Loucy (cell line): ENCODE measurements around the gene TM9SF1.

ENCODE experiments used
- EZH2phosphoT487 ChIP-seq: fragments of 200-600 bp; IDR thresholded peaks from 2 replicates; pipeline ENCODE4 v1.6.1; 2018; ENCODE audit warnings: antibody characterized with exemption, mild to moderate bottlenecking, moderate library complexity, borderline replicate concordance
- TF ChIP-seq, protein P1 (sequence below): fragments of 200-600 bp; sonication (generic); conservative IDR thresholded peaks from 2 replicates; pipeline ENCODE4 v1.5.1; 2014; ENCODE audit warnings: mild to moderate bottlenecking, antibody characterized with exemption, low read length

DNA sequence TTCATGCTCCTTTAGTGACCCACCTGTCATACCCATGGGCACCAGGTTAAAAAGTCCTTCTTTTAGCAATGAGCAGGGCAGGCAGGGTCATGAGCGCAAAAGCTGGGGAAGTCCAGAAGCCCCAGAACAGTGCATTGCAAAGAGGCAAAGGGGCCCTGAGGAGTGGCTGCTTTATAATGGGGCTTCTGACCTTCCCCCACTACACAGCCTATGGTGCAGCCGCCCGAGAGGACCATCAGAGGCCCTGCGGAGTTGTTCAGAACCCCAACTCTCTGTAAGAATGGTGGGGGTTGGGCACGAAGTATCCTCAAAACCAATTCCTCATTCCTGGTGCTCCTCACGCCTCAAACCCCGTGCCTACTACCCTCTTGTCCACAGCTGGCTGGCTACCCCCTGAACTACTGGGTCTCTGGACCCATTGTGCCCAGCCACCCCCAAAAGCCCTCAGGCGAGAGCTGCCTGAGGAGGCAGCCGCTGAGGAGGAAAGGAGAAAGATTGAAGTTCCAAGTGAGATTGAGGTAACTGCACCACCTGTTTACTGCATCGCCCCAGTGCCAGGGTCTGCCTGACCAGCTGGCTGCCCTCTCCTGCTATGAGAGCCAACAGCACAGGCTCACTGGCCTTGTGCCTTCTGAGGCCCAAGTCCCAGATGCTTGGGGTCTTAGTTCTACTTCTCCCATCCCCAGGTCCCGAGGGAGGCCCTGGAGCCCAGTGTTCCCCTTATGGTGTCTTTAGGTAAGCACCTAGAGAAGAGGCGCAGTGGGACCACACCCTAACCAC, 16.7 kb downstream of the TM9SF1 start:
- TF ChIP-seq, protein P1, sequence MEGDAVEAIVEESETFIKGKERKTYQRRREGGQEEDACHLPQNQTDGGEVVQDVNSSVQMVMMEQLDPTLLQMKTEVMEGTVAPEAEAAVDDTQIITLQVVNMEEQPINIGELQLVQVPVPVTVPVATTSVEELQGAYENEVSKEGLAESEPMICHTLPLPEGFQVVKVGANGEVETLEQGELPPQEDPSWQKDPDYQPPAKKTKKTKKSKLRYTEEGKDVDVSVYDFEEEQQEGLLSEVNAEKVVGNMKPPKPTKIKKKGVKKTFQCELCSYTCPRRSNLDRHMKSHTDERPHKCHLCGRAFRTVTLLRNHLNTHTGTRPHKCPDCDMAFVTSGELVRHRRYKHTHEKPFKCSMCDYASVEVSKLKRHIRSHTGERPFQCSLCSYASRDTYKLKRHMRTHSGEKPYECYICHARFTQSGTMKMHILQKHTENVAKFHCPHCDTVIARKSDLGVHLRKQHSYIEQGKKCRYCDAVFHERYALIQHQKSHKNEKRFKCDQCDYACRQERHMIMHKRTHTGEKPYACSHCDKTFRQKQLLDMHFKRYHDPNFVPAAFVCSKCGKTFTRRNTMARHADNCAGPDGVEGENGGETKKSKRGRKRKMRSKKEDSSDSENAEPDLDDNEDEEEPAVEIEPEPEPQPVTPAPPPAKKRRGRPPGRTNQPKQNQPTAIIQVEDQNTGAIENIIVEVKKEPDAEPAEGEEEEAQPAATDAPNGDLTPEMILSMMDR: no peak
- no peak for TF ChIP-seq EZH2phosphoT487
